ENCODE results near the gene TDRD10.
"Not testable (repeated sequence)": the region's sequence is repeated elsewhere in the genome, so short reads cannot be mapped to it uniquely, and the experiment has no call there.

Gene TDRD10

DNA sequence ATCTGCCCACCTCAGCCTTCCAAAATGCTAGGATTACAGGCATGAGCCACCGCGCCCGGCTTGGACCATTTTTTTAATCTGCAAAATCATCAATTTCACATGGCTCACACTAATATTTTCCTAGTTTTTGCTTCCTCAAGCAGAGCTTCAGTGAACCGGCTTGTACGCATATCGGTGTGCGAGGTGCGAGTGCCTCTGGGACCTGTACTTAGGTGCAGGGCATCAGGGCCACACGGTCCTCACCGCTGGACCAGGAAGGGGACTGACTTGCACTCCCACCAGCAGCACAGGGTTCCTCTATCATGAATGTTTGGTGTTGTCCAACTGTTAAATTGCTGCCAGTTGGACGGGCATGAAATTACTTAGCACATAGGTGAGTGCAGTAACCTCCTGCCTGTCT is 15.6 kb downstream of the TDRD10 start:
- DNase-seq (ENCODE audit: low read depth) = no peak

GRCh38 chr1:154519591-154519991 is 17.6 kb downstream of the TDRD10 start:
- no peak for DNase-seq (ENCODE audit: low read depth)

DNA sequence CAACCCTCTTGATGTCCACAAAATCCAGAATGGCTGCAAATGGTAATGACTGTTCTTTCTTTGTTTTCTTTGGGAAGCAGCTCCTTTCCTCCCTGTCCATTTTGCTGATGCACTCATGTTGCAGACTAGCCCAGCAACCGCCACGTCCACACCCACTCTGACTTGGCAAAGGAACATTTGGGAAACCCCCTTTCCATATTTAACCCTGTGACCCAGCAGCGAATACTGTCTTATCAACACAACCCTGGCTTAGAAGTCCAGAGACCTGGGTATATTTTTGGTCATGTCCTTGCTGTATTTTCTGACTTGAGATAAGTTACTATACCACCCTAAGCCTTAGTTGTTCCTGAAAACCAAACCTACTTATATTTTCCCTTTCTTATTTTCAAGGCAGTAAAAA is 18.3 kb downstream of the TDRD10 start:
- no peak for DNase-seq (ENCODE audit: low read depth)

DNA sequence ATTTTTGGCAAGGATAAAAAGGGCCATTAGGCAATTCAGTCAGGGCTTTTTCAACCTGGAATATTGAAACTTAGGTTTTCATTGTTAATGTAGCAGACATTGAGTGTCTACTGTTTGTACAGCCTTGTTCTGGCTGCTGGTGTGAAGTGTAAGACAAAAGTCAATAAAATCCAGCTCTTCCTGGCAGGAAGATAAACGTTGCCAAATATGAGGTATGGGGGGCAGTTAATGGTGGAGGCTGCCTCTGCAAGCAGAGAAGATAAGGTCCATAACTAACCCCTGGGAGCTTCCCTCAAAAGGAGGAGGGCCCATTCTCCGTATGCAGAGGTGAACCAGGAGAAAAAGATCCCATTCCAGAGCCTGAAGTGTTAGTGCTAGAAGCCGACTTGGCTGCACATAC is 19.7 kb downstream of the TDRD10 start:
- DNase-seq (ENCODE audit: low read depth) = no peak

GRCh38 chr1:154524881-154525280 is 22.9 kb downstream of the TDRD10 start:
- no peak for DNase-seq (ENCODE audit: low read depth)

- no peak for DNase-seq (ENCODE audit: low read depth)
Observed at GRCh38 chr1:154527192-154527591, 25.2 kb downstream of the TDRD10 start.

DNA sequence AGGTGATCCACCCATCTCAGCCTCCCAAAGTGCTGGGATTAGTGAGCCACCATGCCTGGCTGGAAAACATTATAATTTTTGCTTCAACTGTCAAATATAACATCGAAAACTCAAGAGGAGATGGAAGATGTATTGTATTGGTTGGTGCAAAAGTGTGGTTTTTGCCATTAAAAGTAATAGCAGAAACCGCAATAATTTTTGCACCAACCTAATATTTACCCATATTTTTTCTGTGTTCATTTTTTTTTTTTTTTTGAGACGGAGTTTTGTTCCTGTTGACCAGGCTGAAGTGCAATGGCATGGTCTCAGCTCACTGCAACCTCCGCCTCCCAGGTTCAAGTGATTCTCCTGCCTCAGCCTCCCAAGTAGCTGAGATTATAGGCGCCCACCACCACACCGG is 27.3 kb downstream of the TDRD10 start:
- DNase-seq (ENCODE audit: low read depth) = no peak

- not testable (repeated sequence) for DNase-seq (ENCODE audit: low read depth)
Observed at GRCh38 chr1:154531950-154532349, 29.9 kb downstream of the TDRD10 start.

DNA sequence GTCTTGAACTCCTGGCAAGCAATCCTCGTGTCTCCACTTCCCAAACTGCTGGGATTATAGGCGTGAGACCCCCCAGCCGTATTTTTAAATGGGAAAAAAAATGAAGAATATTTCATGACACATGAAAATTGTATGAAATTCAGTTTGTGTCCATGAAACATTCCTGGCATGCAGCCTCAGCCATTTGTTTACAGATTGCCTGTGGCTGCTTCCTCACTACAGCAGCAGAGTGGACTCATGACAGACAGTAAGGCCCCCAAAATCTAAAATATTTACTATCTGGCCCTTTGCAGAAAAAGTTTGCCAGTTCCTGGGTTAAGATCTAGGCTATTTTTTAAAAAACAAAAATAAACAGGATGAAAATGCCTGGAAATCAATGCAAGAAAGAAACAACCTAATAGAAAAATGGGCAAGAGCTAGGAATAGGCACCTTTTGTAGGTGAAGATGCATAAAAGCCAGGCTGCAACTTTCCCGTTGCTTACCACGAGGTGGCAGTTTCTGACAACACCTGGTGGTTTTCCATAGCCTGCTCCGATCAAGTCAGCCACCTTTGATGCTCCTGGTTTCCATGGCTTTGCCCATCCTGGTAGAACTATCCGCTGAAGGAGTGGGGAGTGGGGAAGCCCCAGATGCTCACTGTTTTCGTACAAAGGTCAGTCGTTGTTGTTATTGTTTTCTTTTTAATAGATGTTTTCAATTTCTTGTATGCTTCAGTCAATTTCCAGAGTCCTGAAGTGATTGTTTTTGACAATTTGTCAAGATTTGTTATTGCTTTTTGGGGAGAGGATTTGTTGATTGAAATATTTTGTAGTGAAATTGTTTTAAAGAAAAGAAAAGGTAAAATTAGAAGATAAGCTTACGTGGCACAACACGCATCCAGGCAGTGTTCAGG is 32.2 kb downstream of the TDRD10 start:
- no peak for DNase-seq (ENCODE audit: low read depth)

- DNase-seq (ENCODE audit: low read depth) = peak; percentile 14
Observed at GRCh38 chr1:154536570-154536969, 34.6 kb downstream of the TDRD10 start.

DNA sequence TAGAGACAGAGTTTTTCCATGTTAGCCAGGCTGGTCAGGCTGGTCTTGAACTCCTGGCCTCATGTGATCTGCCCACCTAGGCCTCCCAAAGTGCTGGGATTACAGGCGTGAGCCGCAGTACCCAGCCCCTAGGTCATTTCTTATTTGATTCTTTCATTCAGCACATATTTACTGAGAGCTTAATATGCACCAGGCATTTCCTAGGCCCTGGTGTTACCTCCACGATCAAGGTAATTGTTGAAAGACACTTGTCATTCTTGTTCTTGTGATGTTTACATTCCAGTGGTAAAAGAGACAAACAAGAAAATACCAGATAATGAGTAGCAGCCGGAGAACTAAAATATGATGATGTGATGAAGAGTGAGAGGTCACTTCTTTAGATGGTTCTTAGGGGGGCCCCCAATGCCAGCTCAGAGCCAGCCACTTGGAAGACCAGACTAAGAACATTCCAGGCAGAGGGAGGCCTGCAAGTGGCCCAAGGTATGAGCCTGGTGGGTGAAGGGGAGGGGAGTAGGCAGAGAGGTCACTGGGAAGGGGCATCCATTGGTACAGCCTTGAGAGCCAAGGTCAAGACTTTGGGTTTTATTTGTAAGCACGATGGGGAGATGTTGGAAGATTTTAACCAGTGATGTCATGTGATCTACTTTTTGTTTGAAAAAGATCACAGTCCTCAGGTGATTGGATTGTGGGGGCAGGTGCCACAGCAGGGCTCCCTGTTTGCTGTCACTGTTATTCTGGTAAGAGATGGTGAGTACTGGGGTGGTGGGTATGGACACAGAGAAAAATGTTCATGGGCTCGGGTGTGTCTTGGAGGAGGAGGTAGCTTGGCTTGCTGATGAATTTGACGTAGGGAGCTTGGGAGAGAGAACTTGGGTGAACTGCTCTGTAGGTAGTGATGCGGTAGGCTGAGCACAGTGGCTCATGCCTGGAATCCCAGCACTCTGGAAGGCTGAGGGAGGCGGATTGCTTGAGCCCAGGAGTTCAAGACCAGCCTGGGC is 37.8 kb downstream of the TDRD10 start:
- DNase-seq (ENCODE audit: low read depth) = no peak

DNA sequence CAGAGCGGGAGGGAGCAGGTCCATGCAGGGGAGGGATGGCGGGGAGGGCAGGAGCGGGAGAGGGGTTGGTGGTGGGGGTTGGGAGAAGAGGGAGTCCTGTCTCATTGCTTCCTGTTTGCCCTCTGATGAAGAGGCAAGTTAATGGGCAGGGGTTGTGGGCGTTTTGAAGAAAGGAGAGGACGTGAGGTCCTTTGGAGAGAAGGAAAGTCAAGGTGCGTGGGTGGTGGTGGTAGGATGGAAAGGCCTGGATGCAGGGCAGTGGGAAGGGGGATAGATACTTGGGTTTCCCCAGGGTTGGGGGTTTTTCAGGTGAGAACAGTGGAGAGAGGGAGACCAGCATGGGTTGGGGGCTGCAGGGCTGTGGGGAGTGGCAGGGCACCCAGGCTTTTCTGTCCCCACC is 39.2 kb downstream of the TDRD10 start:
- DNase-seq (ENCODE audit: low read depth) = no peak

DNA sequence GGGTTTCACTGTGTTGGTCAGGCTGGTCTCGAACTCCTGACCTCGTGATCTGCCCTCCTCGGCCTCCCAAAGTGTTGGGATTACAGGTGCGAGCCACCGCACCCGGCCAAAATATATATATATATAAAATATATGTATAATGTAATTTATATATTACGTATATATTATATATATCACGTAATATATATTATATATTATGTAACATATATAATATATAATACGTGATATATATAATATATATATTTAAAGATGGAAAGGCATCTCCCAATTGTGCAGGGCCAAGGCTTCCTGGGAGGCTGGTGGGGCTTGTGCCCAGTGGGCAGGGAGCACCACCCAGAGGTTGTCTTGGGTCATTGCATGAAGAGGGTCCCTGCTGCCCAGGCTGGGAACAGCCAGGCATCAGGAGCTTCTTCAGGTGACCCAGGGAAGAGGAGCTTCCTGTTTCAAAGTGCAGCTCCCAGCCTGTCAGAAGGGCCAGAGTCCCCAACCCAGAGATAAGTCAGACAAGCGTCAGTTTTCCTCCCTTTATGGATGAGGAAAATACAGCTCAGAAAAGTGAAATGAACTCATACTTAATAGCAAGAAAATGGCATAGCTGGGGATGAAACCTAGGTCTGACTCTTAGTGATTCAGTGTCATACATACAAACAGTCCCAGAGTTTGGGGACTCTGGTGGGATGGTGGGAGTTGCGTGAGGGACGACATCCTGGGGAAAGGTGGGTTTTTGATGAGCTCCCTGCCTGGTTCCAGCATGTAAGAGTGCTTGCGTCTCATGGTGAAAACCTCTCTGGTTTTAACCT is 44.4 kb downstream of the TDRD10 start:
- DNase-seq (ENCODE audit: low read depth) = peak; percentile 39

- no peak for DNase-seq (ENCODE audit: low read depth)
Observed at GRCh38 chr1:154547105-154547732, 45.2 kb downstream of the TDRD10 start.

DNA sequence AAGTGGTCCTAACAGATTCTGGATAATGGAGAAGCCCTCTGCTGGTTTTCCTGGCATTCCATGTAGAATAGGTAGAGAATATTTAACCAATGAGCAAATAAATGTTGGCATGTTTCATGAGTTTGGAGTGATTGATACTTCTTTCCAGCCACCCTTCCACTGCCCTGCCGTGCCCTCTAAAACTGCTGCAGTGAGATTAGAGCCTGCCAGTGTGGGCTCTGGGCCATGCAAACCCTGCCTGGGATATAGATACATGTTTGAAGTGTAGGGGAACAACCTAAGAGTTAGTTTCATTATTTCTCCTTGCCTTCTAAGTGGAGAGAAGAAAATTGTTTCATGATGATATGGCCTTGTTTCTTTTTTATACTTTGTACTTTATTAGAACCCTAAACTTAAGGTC is 46.0 kb downstream of the TDRD10 start:
- DNase-seq (ENCODE audit: low read depth) = no peak

- DNase-seq (ENCODE audit: low read depth) = no peak
Observed at GRCh38 chr1:154549202-154549770, 47.3 kb downstream of the TDRD10 start.

DNA sequence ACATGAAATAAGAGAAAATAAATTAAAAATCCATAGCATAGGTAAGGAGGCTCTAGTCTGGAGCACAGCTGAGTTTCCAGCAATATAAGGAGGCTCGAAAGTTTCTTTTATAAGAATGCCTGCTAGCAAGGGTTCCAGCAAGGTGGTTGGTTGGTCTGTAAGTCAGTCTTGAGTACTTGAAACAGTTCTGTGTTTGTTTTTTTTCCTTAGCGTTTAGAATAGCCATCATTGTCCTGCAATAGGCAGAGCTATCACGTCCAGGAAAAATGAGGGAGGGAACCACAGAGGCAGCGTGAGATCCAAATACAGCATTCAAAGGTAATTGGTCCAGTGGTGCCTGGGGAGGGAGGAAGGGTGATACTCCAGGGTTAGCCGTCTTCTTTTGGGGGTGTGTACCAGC is 48.1 kb downstream of the TDRD10 start:
- DNase-seq (ENCODE audit: low read depth) = no peak

DNA sequence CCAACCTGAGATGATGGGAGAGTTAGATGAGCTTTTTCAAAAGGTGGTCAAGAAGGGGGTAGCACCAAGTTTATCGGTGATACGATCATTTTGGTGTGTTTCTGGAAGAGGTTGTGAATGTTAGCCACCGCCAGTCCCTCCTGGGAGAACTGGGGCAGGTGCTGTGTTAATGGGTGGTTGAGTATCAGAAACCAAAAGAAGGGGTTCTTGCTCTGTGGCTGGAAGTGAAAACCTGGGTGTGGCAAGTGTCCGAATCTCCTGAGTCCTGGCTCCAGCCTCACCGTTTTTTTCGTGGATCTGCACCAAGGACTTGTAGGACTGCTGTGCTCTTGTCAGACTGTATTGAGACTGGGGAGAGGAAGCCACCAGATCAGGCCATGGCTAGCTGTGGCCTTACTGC is 48.6 kb downstream of the TDRD10 start:
- no peak for DNase-seq (ENCODE audit: low read depth)

DNA sequence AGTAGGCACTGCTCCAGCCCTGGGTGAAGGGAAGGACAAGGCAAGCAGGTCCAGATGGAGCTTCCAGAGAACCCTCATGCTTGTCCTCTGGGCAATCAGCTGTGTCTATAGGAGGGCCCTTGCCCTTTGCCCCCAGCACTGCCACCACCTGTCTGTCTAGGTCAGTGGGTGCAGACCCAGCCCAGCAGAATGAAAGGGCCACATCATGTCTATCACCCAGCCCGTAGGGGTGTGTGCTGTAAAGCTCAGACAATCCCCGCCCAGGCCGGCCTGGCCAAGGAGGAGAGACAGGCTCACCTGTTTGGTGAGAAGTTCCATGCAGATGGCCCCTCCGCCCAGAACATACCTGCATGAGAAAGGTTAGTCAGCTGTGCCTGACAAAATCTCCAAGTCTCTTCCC is 49.5 kb downstream of the TDRD10 start:
- DNase-seq (ENCODE audit: low read depth) = no peak

DNA sequence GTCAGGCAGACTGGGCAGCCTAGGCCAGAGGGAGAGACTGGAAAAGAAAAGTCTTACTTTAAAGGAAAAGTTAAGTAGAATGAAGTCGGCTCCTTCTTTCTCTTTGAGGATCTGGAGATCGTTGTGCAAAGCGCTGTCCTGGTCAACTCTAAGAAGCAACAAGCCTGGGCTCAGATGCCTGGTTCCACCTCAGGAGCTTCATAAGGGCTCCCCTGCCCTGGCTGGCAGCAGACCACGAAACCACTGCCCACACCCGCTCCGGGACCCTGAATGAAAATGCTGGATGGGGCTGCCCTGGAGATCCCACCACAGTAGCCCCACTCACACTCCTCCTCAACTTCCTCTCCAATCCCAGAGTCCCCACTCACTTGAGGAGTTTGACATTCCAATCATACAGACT is 50.0 kb downstream of the TDRD10 start:
- DNase-seq (ENCODE audit: low read depth) = no peak

Data from fibroblast of gingiva (primary cell).